SK-N-SH treated with all-trans-retinoic acid at 6 μM for 48 hours (cell line): ENCODE data around the gene STK39.

Experiments
- ATAC-seq: fragments of 200-7000 bp; cut with Tn5 transposase; 3 replicates; pipeline ENCODE4 v1.9.1; 2020; ENCODE audit warnings: mild to moderate bottlenecking, moderate library complexity
- BACH2 ChIP-seq: fragments of 250-450 bp; sonication (Bioruptor Pico); IDR thresholded peaks from 2 replicates; pipeline ENCODE4 v1.9.0; 2021; ENCODE audit warnings: mild to moderate bottlenecking, borderline replicate concordance
- CSDC2 ChIP-seq: fragments of 250-450 bp; sonication (Bioruptor Pico); IDR thresholded peaks from 2 replicates; pipeline ENCODE4 v1.5.0; 2020; ENCODE audit warnings: mild to moderate bottlenecking, moderate library complexity
- GLIS3 ChIP-seq: fragments of 250-450 bp; sonication (Bioruptor Pico); IDR thresholded peaks from 2 replicates; pipeline ENCODE4 v1.5.0; 2020; ENCODE audit warnings: mild to moderate bottlenecking, moderate library complexity
- ISL1 ChIP-seq: fragments of 250-450 bp; sonication (Bioruptor Pico); IDR thresholded peaks from 2 replicates; pipeline ENCODE4 v2.1.2; 2022; ENCODE audit warnings: mild to moderate bottlenecking, moderate library complexity
- OSR1 ChIP-seq: fragments of 250-450 bp; sonication (Bioruptor Pico); IDR thresholded peaks from 2 replicates; pipeline ENCODE4 v1.8.0; 2022; ENCODE audit warnings: moderate library complexity, mild to moderate bottlenecking, inconsistent platforms
- RARB ChIP-seq: fragments of 250-450 bp; sonication (Bioruptor Pico); IDR thresholded peaks from 2 replicates; pipeline ENCODE4 v1.8.0; 2021; ENCODE audit warnings: mild to moderate bottlenecking, moderate library complexity
- SNAI2 ChIP-seq: fragments of 250-450 bp; sonication (Bioruptor Pico); IDR thresholded peaks from 2 replicates; pipeline ENCODE4 v1.5.0; 2020; ENCODE audit warnings: mild to moderate bottlenecking, moderate library complexity
- TCF4 ChIP-seq: fragments of 250-450 bp; sonication (Bioruptor Pico); IDR thresholded peaks from 2 replicates; pipeline ENCODE4 v1.8.0; 2021; ENCODE audit warnings: mild to moderate bottlenecking, moderate library complexity, borderline replicate concordance
- ZC3H10 ChIP-seq: fragments of 250-450 bp; sonication (Bioruptor Pico); IDR thresholded peaks from 2 replicates; pipeline ENCODE4 v1.5.1; 2021; ENCODE audit warnings: mild to moderate bottlenecking, moderate library complexity
- ZFP3 ChIP-seq: fragments of 250-450 bp; sonication (Bioruptor Pico); IDR thresholded peaks from 2 replicates; pipeline ENCODE4 v1.5.0; 2020; ENCODE audit warnings: mild to moderate bottlenecking, moderate library complexity
- ZFP30 ChIP-seq: fragments of 450-650 bp; formaldehyde crosslinking; IDR thresholded peaks from 2 replicates; pipeline ENCODE4 v1.5.0; 2022; ENCODE audit warnings: mild to moderate bottlenecking, moderate library complexity
- ZNF565 ChIP-seq: fragments of 450-650 bp; formaldehyde crosslinking; conservative IDR thresholded peaks from 2 replicates; pipeline ENCODE4 v1.5.0; 2020; ENCODE audit warnings: low read depth, mild to moderate bottlenecking, moderate library complexity
- ZNF70 ChIP-seq: fragments of 450-650 bp; formaldehyde crosslinking; IDR thresholded peaks from 2 replicates; pipeline ENCODE4 v1.5.0; 2020; ENCODE audit warnings: mild to moderate bottlenecking, moderate library complexity
- ZNF8 ChIP-seq: fragments of 450-650 bp; formaldehyde crosslinking; IDR thresholded peaks from 2 replicates; pipeline ENCODE4 v1.5.0; 2020; ENCODE audit warnings: mild to moderate bottlenecking, moderate library complexity
- TF ChIP-seq, protein P1 (sequence below): fragments of 250-450 bp; sonication (Bioruptor Pico); IDR thresholded peaks from 2 replicates; pipeline ENCODE4 v1.8.0; 2020; ENCODE audit warnings: mild to moderate bottlenecking, moderate library complexity, borderline replicate concordance
- TF ChIP-seq, protein P2 (sequence below): fragments of 250-450 bp; sonication (Bioruptor Pico); IDR thresholded peaks from 2 replicates; pipeline ENCODE4 v1.8.0; 2021; ENCODE audit warnings: low read depth, mild to moderate bottlenecking, moderate library complexity, borderline replicate concordance
- TF ChIP-seq, protein P3 (sequence below): fragments of 250-450 bp; sonication (Bioruptor Pico); IDR thresholded peaks from 2 replicates; pipeline ENCODE4 v1.5.1; 2021; ENCODE audit warnings: mild to moderate bottlenecking, moderate library complexity
- TF ChIP-seq, protein P4 (sequence below): fragments of 250-450 bp; sonication (Bioruptor Pico); IDR thresholded peaks from 2 replicates; pipeline ENCODE4 v1.5.1; 2020; ENCODE audit warnings: low read depth, mild to moderate bottlenecking, moderate library complexity
- TF ChIP-seq, protein P5 (sequence below): fragments of 250-450 bp; sonication (Bioruptor Pico); IDR thresholded peaks from 2 replicates; pipeline ENCODE4 v1.5.0; 2020; ENCODE audit warnings: mild to moderate bottlenecking, moderate library complexity

The STK39 gene

DNA sequence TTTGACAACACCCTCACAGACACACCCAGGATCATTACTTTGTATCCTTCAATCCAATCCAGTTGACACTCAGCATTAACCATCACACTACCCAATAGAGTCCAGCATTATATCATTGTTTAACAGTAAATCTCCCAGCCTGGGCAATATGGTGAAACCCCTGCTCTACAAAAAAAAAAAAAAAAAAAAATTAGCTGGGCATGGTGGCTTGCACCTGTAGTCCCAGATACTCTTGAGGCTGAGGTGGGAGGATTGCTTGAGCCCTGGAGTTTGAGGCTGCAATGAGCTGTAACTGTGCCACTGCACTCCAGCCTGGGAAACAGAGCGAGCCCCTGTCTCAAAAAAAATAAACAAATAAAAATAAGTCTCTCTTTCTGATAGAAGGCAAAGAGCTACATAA, 304.0 kb downstream of the STK39 start:
- ATAC-seq = no peak
- no peak for TF ChIP-seq ZC3H10
- TF ChIP-seq OSR1 (CRISPR knock-in tag) = no peak
- TF ChIP-seq ZNF565 (CRISPR knock-in tag) = no peak
- no peak for TF ChIP-seq ZNF8 (CRISPR knock-in tag)
- TF ChIP-seq, protein P1, sequence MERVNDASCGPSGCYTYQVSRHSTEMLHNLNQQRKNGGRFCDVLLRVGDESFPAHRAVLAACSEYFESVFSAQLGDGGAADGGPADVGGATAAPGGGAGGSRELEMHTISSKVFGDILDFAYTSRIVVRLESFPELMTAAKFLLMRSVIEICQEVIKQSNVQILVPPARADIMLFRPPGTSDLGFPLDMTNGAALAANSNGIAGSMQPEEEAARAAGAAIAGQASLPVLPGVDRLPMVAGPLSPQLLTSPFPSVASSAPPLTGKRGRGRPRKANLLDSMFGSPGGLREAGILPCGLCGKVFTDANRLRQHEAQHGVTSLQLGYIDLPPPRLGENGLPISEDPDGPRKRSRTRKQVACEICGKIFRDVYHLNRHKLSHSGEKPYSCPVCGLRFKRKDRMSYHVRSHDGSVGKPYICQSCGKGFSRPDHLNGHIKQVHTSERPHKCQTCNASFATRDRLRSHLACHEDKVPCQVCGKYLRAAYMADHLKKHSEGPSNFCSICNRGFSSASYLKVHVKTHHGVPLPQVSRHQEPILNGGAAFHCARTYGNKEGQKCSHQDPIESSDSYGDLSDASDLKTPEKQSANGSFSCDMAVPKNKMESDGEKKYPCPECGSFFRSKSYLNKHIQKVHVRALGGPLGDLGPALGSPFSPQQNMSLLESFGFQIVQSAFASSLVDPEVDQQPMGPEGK (CRISPR knock-in tag) = no peak
- TF ChIP-seq ZFP30 (CRISPR knock-in tag) = no peak
- TF ChIP-seq, protein P2, sequence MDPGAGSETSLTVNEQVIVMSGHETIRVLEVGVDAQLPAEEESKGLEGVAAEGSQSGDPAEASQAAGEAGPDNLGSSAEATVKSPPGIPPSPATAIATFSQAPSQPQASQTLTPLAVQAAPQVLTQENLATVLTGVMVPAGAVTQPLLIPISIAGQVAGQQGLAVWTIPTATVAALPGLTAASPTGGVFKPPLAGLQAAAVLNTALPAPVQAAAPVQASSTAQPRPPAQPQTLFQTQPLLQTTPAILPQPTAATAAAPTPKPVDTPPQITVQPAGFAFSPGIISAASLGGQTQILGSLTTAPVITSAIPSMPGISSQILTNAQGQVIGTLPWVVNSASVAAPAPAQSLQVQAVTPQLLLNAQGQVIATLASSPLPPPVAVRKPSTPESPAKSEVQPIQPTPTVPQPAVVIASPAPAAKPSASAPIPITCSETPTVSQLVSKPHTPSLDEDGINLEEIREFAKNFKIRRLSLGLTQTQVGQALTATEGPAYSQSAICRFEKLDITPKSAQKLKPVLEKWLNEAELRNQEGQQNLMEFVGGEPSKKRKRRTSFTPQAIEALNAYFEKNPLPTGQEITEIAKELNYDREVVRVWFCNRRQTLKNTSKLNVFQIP (CRISPR knock-in tag) = no peak
- no peak for TF ChIP-seq SNAI2
- TF ChIP-seq ZFP3 (CRISPR knock-in tag) = no peak
- no peak for TF ChIP-seq TCF4 (CRISPR knock-in tag)
- TF ChIP-seq CSDC2 = no peak
- TF ChIP-seq, protein P3, sequence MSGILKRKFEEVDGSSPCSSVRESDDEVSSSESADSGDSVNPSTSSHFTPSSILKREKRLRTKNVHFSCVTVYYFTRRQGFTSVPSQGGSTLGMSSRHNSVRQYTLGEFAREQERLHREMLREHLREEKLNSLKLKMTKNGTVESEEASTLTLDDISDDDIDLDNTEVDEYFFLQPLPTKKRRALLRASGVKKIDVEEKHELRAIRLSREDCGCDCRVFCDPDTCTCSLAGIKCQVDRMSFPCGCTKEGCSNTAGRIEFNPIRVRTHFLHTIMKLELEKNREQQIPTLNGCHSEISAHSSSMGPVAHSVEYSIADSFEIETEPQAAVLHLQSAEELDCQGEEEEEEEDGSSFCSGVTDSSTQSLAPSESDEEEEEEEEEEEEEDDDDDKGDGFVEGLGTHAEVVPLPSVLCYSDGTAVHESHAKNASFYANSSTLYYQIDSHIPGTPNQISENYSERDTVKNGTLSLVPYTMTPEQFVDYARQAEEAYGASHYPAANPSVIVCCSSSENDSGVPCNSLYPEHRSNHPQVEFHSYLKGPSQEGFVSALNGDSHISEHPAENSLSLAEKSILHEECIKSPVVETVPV (CRISPR knock-in tag) = no peak
- TF ChIP-seq ZNF70 (CRISPR knock-in tag) = no peak

DNA sequence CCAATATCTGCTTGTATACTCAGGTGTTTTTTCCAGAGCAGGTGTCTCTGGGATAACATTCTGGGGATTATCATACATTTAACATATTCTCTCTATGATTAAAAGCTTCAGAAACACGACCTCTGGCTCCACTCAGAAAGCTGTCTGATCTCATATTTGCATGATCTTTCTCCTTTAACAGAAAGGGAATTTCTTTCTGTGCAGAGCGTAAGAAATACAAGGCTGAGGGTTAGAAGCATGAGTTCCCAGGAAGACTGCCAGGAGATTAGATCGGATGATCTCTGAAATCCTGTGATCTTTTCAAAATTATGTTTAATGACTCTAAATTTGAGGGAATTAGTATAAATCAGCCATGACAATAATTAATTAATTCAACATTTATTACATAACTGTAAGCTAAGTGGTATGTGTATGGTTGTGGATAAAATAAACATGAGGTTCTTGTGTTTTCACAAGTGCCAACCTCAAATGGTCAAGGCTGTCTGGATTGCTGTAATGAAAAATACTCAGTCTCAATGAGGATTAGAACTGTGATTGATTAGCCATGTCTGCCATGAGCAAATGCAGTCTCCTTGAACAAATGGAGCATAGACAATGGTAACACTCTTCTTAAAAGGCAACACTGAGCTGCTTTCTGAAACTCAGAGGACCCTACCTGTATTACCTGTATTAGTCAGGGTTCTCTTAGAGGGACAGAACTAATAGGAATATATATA, 304.9 kb downstream of the STK39 start:
- TF ChIP-seq ZC3H10 = peak; percentile 62; the same call in 1 of the 2 replicates
- no peak for TF ChIP-seq CSDC2
- TF ChIP-seq, protein P4, sequence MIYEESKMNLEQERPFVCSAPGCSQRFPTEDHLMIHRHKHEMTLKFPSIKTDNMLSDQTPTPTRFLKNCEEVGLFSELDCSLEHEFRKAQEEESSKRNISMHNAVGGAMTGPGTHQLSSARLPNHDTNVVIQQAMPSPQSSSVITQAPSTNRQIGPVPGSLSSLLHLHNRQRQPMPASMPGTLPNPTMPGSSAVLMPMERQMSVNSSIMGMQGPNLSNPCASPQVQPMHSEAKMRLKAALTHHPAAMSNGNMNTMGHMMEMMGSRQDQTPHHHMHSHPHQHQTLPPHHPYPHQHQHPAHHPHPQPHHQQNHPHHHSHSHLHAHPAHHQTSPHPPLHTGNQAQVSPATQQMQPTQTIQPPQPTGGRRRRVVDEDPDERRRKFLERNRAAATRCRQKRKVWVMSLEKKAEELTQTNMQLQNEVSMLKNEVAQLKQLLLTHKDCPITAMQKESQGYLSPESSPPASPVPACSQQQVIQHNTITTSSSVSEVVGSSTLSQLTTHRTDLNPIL (CRISPR knock-in tag) = no peak
- TF ChIP-seq, protein P1 (CRISPR knock-in tag) = no peak
- no peak for TF ChIP-seq ZNF8 (CRISPR knock-in tag)
- TF ChIP-seq SNAI2 = no peak
- TF ChIP-seq BACH2 (CRISPR knock-in tag) = no peak
- TF ChIP-seq, protein P3 (CRISPR knock-in tag) = no peak
- peak; percentile 90 for TF ChIP-seq ISL1 (CRISPR knock-in tag)
- TF ChIP-seq RARB = no peak
- TF ChIP-seq, protein P5, sequence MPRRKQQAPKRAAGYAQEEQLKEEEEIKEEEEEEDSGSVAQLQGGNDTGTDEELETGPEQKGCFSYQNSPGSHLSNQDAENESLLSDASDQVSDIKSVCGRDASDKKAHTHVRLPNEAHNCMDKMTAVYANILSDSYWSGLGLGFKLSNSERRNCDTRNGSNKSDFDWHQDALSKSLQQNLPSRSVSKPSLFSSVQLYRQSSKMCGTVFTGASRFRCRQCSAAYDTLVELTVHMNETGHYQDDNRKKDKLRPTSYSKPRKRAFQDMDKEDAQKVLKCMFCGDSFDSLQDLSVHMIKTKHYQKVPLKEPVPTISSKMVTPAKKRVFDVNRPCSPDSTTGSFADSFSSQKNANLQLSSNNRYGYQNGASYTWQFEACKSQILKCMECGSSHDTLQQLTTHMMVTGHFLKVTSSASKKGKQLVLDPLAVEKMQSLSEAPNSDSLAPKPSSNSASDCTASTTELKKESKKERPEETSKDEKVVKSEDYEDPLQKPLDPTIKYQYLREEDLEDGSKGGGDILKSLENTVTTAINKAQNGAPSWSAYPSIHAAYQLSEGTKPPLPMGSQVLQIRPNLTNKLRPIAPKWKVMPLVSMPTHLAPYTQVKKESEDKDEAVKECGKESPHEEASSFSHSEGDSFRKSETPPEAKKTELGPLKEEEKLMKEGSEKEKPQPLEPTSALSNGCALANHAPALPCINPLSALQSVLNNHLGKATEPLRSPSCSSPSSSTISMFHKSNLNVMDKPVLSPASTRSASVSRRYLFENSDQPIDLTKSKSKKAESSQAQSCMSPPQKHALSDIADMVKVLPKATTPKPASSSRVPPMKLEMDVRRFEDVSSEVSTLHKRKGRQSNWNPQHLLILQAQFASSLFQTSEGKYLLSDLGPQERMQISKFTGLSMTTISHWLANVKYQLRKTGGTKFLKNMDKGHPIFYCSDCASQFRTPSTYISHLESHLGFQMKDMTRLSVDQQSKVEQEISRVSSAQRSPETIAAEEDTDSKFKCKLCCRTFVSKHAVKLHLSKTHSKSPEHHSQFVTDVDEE (CRISPR knock-in tag) = no peak
- no peak for TF ChIP-seq TCF4 (CRISPR knock-in tag)
- no peak for TF ChIP-seq GLIS3 (CRISPR knock-in tag)
- peak; percentile 64 for ATAC-seq
